Neural cell (in vitro differentiated cells): ENCODE data around the gene MYH7B. TPM values are rescaled to one million over a fixed set of nuclear protein-coding genes. Genes with fewer than 3 reads are reported as not detected.

ENCODE experiments used
- H2AFZ ChIP-seq: fragments of 200-600, 300-800 bp; sonication (generic), shearing (Covaris generic); 2 replicates; pipeline ENCODE4 v1.6.0; 2014; ENCODE audit warnings: low read depth, mild to moderate bottlenecking, antibody characterized with exemption, low read length, moderate library complexity
- H3F3A ChIP-seq: fragments of 200-600 bp; shearing (Covaris generic); 2 replicates; pipeline ENCODE4 v1.6.1; 2016; ENCODE audit warnings: mild to moderate bottlenecking, moderate library complexity, mixed read lengths, antibody characterized with exemption, low read length; ENCODE audit not compliant: insufficient read depth, poor library complexity, severe bottlenecking
- H3K27ac ChIP-seq: fragments of 200-600, 300-800 bp; sonication (generic), shearing (Covaris generic); 2 replicates; pipeline ENCODE4 v1.5.1; 2014; ENCODE audit warnings: mild to moderate bottlenecking, low read length, moderate library complexity
- H3K27me3 ChIP-seq: fragments of 300-800, 200-600 bp; sonication (generic), shearing (Covaris generic); 2 replicates; pipeline ENCODE4 v1.6.0; 2014; ENCODE audit warnings: mild to moderate bottlenecking, low read depth, low read length, moderate library complexity; ENCODE audit not compliant: insufficient read depth
- H3K36me3 ChIP-seq: fragments of 300-800, 200-600 bp; sonication (generic), shearing (Covaris generic); 2 replicates; pipeline ENCODE4 v1.5.1; 2014; ENCODE audit warnings: mild to moderate bottlenecking, antibody characterized with exemption, low read length, moderate library complexity; ENCODE audit not compliant: insufficient read depth
- H3K4me2 ChIP-seq: fragments of 300-800, 200-600 bp; sonication (generic), shearing (Covaris generic); 2 replicates; pipeline ENCODE4 v1.6.0; 2014; ENCODE audit warnings: mild to moderate bottlenecking, low read length
- H3K4me3 ChIP-seq: fragments of 300-800, 200-600 bp; sonication (generic), shearing (Covaris generic); 2 replicates; pipeline ENCODE4 v1.5.1; 2014; ENCODE audit warnings: mild to moderate bottlenecking, low read length, moderate library complexity
- H3K79me2 ChIP-seq: fragments of 200-600 bp; shearing (Covaris generic); replicated peaks from 2 replicates; pipeline ENCODE4 v1.6.0; 2014; ENCODE audit warnings: mild to moderate bottlenecking, low read length, moderate library complexity; ENCODE audit not compliant: insufficient read depth
- H3K9ac ChIP-seq: fragments of 300-800, 200-600 bp; sonication (generic), shearing (Covaris generic); 2 replicates; pipeline ENCODE4 v1.6.1; 2016; ENCODE audit warnings: mild to moderate bottlenecking, low read length, mixed read lengths
- H3K9me2 ChIP-seq: fragments of 200-600 bp; shearing (Covaris generic); 2 replicates; pipeline ENCODE4 v1.6.1; 2016; ENCODE audit warnings: mild to moderate bottlenecking, low read length, mixed read lengths; ENCODE audit not compliant: insufficient read depth
- H3K9me3 ChIP-seq: fragments of 200-600, 300-800 bp; sonication (generic), shearing (Covaris generic); 2 replicates; pipeline ENCODE4 v1.6.1; 2016; ENCODE audit warnings: mild to moderate bottlenecking, mixed run types, low read length, moderate library complexity, mixed read lengths
- H4K20me1 ChIP-seq: fragments of 200-600 bp; shearing (Covaris generic); 2 replicates; pipeline ENCODE4 v1.6.1; 2016; ENCODE audit warnings: mild to moderate bottlenecking, mixed run types; ENCODE audit not compliant: insufficient read depth
- CTCF ChIP-seq: fragments of 450-650 bp; IDR thresholded peaks from 2 replicates; pipeline ENCODE4 v1.5.1; 2014; ENCODE audit warnings: antibody characterized with exemption, mild to moderate bottlenecking, moderate library complexity; ENCODE audit not compliant: poor library complexity, severe bottlenecking
- EP300 ChIP-seq: fragments of 450-650 bp; conservative IDR thresholded peaks from 2 replicates; pipeline ENCODE4 v1.6.1; 2014; ENCODE audit warnings: antibody characterized with exemption, mild to moderate bottlenecking, moderate library complexity; ENCODE audit not compliant: poor library complexity, severe bottlenecking
- EZH2 ChIP-seq: fragments of 200-600, 300-800 bp; shearing (Covaris generic), sonication (generic); IDR thresholded peaks from 2 replicates; pipeline ENCODE4 v1.6.1; 2014; ENCODE audit warnings: antibody characterized with exemption, low read length, borderline replicate concordance, mild to moderate bottlenecking; ENCODE audit not compliant: insufficient read depth, poor library complexity, severe bottlenecking
- MXI1 ChIP-seq: fragments of 450-650 bp; conservative IDR thresholded peaks from 2 replicates; pipeline ENCODE4 v1.6.1; 2014; ENCODE audit warnings: antibody characterized with exemption, mild to moderate bottlenecking; ENCODE audit not compliant: poor library complexity, severe bottlenecking
- POLR2AphosphoS5 ChIP-seq: IDR thresholded peaks from 2 replicates; pipeline ENCODE4 v1.6.1; 2012
- RAD21 ChIP-seq: fragments of 450-650 bp; conservative IDR thresholded peaks from 2 replicates; pipeline ENCODE4 v1.6.1; 2014; ENCODE audit warnings: antibody characterized with exemption, mild to moderate bottlenecking, moderate library complexity
- SMC3 ChIP-seq: fragments of 450-650 bp; conservative IDR thresholded peaks from 2 replicates; pipeline ENCODE4 v1.6.1; 2014; ENCODE audit warnings: antibody characterized with exemption, mild to moderate bottlenecking, moderate library complexity; ENCODE audit not compliant: poor library complexity
- TAF1 ChIP-seq: IDR thresholded peaks from 2 replicates; pipeline ENCODE4 v1.6.1; 2012; ENCODE audit warnings: low read depth
- polyA plus RNA-seq: library from polyadenylated mRNA; depleted of rRNA; stranded (reverse); fragments of >200 nt; gene quantifications from 2 replicates; pipeline ENCODE4 v1.2.3, GENCODE V29; 2014
- TF ChIP-seq, protein P1 (sequence below): IDR thresholded peaks from 2 replicates; pipeline ENCODE4 v1.6.1; 2012; ENCODE audit warnings: borderline replicate concordance

The MYH7B gene
- polyA plus RNA-seq, 1 donor from 2014 or later: not detected

DNA sequence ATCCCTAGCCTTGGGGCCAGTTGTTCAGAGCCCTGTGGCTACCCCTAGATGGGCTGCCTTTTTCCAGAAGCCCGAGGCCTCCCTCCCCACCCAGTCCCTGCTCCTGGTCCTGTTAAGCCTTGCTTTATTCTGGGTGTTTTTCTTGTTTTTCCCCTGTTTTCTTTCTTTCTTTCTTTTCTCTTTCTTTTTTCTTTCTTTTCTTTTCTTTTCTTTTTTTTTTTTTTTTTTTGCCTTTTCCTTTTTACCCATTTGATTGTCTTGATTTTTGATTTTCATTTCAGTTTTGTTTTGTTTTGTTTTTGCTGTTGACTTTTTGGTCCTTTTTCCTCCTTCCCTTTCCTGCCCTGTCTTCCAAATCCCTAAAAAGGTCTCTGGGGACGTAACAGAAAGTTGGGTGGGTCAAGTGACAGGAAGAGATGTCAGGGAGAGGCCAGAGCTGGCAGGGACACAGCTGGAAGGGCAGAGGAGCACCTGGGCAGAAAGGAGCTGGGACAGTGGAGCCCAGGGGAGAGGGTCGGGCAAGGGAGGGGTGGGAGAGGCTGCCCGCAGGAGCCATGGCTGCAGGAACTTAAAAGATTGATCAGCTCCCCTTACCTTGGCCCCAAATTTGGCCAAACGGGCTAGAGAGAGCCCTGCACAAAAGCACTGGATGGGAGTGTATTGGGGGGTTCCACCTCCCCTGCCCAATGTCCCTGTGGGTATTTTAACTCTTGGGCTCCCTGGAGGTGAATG is 27.6 kb downstream of the MYH7B start:
- no peaks in the 10 kb centered on the region for H3K79me2 ChIP-seq
- H3K4me3 ChIP-seq: no peak overlapping the region
- H2AFZ ChIP-seq: no peak overlapping the region
- no peak overlapping the region for H3K4me2 ChIP-seq
- H3K27ac ChIP-seq: no peak overlapping the region
- H3K9me3 ChIP-seq: no peaks in the 10 kb centered on the region
- TF ChIP-seq TAF1 (no peak), RAD21 (no peak)
- H3F3A ChIP-seq: no peaks in the 10 kb centered on the region
- no peaks in the 10 kb centered on the region for H3K36me3 ChIP-seq
- no peaks in the 10 kb centered on the region for H3K9me2 ChIP-seq
- H3K27me3 ChIP-seq: no peaks in the 10 kb centered on the region
- no peaks in the 10 kb centered on the region for H4K20me1 ChIP-seq
- no peak overlapping the region for H3K9ac ChIP-seq

DNA sequence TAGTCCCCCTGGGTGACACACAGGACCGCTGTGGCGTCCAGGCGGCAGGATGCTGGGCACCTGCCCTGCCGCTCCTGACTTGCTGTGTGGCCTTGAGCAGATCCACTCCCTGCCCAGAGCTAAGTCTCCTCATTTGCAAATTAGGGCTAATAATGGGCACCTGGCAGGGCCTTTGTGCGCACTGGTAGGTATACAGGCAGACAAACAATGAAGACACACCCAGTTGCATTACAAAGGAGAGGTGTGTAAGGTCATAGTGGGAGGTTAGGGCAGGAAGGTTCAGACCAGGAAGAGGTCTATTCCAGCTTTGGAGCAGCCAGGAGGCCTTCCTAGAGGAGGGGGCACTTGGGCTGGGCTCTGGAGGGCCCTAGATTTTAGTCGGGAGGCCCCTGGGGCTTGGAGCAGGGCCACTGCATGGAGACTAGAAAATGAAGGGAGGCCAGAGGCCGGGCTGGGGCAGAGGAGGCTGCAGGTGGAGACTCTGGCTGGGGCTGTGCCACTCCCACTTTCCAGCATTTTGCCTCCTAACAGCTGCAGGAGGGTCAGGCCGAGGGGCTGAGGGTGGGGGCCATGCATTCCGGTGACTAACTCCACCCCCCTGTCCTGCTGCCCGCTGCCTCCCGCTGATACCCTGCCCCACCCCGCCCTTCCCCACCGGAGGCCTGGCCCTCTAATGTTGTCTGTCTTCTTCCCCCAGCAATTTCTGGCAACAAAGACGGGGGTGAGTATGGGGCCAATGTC is 28.5 kb downstream of the MYH7B start:
- Histone ChIP-seq H3K9ac (no peak overlapping the region), H3K79me2 (no peaks in the 10 kb centered on the region), H4K20me1 (no peaks in the 10 kb centered on the region), H3K27me3 (no peaks in the 10 kb centered on the region), H3K36me3 (no peaks in the 10 kb centered on the region), H3K4me3 (no peak overlapping the region), H3K4me2 (no peak overlapping the region), H3K27ac (no peak overlapping the region), H3K9me3 (no peaks in the 10 kb centered on the region), H2AFZ (no peak overlapping the region), H3K9me2 (no peaks in the 10 kb centered on the region), H3F3A (no peaks in the 10 kb centered on the region)
- TF ChIP-seq TAF1 (no peak), CTCF (no peak)

GRCh38 chr20:34984756-34985261 is 29.1 kb downstream of the MYH7B start:
- H3K9me2 ChIP-seq: no peaks in the 10 kb centered on the region
- H3K27ac ChIP-seq: no peak overlapping the region
- no peaks in the 10 kb centered on the region for H3K79me2 ChIP-seq
- no peak overlapping the region for H3K9ac ChIP-seq
- no peaks in the 10 kb centered on the region for H4K20me1 ChIP-seq
- H3K9me3 ChIP-seq: no peaks in the 10 kb centered on the region
- no peaks in the 10 kb centered on the region for H3K36me3 ChIP-seq
- no peaks in the 10 kb centered on the region for H3K27me3 ChIP-seq
- no peak for TF ChIP-seq SMC3
- TF ChIP-seq EZH2: no peak
- TF ChIP-seq MXI1: no peak
- no peak for TF ChIP-seq CTCF
- TF ChIP-seq, protein P1, sequence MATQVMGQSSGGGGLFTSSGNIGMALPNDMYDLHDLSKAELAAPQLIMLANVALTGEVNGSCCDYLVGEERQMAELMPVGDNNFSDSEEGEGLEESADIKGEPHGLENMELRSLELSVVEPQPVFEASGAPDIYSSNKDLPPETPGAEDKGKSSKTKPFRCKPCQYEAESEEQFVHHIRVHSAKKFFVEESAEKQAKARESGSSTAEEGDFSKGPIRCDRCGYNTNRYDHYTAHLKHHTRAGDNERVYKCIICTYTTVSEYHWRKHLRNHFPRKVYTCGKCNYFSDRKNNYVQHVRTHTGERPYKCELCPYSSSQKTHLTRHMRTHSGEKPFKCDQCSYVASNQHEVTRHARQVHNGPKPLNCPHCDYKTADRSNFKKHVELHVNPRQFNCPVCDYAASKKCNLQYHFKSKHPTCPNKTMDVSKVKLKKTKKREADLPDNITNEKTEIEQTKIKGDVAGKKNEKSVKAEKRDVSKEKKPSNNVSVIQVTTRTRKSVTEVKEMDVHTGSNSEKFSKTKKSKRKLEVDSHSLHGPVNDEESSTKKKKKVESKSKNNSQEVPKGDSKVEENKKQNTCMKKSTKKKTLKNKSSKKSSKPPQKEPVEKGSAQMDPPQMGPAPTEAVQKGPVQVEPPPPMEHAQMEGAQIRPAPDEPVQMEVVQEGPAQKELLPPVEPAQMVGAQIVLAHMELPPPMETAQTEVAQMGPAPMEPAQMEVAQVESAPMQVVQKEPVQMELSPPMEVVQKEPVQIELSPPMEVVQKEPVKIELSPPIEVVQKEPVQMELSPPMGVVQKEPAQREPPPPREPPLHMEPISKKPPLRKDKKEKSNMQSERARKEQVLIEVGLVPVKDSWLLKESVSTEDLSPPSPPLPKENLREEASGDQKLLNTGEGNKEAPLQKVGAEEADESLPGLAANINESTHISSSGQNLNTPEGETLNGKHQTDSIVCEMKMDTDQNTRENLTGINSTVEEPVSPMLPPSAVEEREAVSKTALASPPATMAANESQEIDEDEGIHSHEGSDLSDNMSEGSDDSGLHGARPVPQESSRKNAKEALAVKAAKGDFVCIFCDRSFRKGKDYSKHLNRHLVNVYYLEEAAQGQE: no peak
- no peak for TF ChIP-seq RAD21
- no peak for TF ChIP-seq TAF1
- no peak for TF ChIP-seq EP300
- no peak for TF ChIP-seq POLR2AphosphoS5
- H3K4me2 ChIP-seq: no peak overlapping the region
- H3K4me3 ChIP-seq: no peak overlapping the region
- no peak overlapping the region for H2AFZ ChIP-seq
- H3F3A ChIP-seq: no peaks in the 10 kb centered on the region
